T-helper 2 cell (primary cell): ENCODE data around the gene RAB44.
"Not testable (repeated sequence)": the region's sequence is repeated elsewhere in the genome, so short reads cannot be mapped to it uniquely, and the experiment has no call there.

Source experiments
- DNase-seq, 5 experiments: peaks; one replicate each; pipeline versions ENCODE4 v3.0.0 to v3.0.0-alpha.2; 2012 to 2022
- total RNA-seq, 2 donors: gene quantifications; one replicate each; lab custom pipeline; 2026; lab: John Stamatoyannopoulos, UW

Gene RAB44
- 1.2 to 16.8 reads per million in 2 donors for total RNA-seq

GRCh38 chr6:36697481-36697903 lies at the start of gene RAB44:
Gene RAB44, plus strand, starts transcription at chr6:36697826. Its CDS starts 6,410 bp downstream, at chr6:36704236.
- peak in 1 of 5 experiments; percentile 34 for DNase-seq

GRCh38 chr6:36649086-36649485 lies 48.5 kb upstream of the RAB44 start:
- no peak for DNase-seq

GRCh38 chr6:36649701-36650484 lies 47.7 kb upstream of the RAB44 start:
- no peak for DNase-seq

GRCh38 chr6:36650848-36651478 lies 46.7 kb upstream of the RAB44 start:
- no peak for DNase-seq

GRCh38 chr6:36651659-36652379 lies 45.8 kb upstream of the RAB44 start:
- DNase-seq: no peak

- DNase-seq: not testable (repeated sequence)
Observed at GRCh38 chr6:36654469-36654868, 43.2 kb upstream of the RAB44 start.

GRCh38 chr6:36655085-36655724 lies 42.4 kb upstream of the RAB44 start:
- DNase-seq: no peak

GRCh38 chr6:36656441-36656840 lies 41.2 kb upstream of the RAB44 start:
- DNase-seq: no peak

- DNase-seq: no peak
Observed at GRCh38 chr6:36657271-36657670, 40.4 kb upstream of the RAB44 start.

GRCh38 chr6:36657942-36658544 lies 39.6 kb upstream of the RAB44 start:
- DNase-seq: no peak

GRCh38 chr6:36659271-36659670 lies 38.4 kb upstream of the RAB44 start:
- DNase-seq: no peak

- no peak for DNase-seq
Observed at GRCh38 chr6:36660771-36661471, 36.7 kb upstream of the RAB44 start.

- DNase-seq: no peak
Observed at GRCh38 chr6:36662380-36662779, 35.2 kb upstream of the RAB44 start.

GRCh38 chr6:36662827-36663256 lies 34.8 kb upstream of the RAB44 start:
- no peak for DNase-seq

- no peak for DNase-seq
Observed at GRCh38 chr6:36663504-36664446, 33.9 kb upstream of the RAB44 start.

GRCh38 chr6:36665180-36665579 lies 32.4 kb upstream of the RAB44 start:
- DNase-seq: no peak

GRCh38 chr6:36666287-36666686 lies 31.3 kb upstream of the RAB44 start:
- no peak for DNase-seq

- DNase-seq: no peak
Observed at GRCh38 chr6:36666826-36667591, 30.6 kb upstream of the RAB44 start.

GRCh38 chr6:36668591-36668990 lies 29.0 kb upstream of the RAB44 start:
- DNase-seq: no peak

- no peak for DNase-seq
Observed at GRCh38 chr6:36669002-36669401, 28.6 kb upstream of the RAB44 start.
